Activated T-helper 9 cell treated with anti-CD3 and anti-CD28 coated beads, Interleukin-2, amount 50 U/mL, for 16 hours (primary cell): ENCODE results near the gene HIBADH.

ENCODE experiments used
- DNase-seq: peaks from one replicate; pipeline ENCODE4 v3.0.0-alpha.2; 2020; ENCODE audit warnings: low read depth

Gene HIBADH

DNA sequence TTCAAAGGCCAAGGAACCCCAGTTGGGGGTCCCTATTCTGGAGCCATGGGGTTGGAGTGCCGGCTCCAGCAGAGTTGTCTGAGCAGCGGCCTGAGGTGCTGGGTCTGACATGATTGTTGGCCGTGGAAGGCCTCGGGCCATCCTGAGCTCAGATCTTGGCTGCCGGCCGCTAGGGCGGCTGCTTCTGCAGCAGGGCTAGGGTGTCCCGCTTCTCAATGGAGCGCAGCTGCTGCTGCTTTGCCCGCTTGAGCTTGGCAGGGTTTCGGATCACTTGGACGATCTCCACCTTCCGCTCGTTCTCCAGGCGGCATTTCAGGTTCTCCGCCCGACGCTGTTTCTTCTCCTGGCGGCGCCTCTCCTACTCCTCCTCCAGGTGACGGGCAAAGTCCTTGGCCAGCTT, 171.1 kb downstream of the HIBADH start:
- DNase-seq, result no peak

- DNase-seq, result no peak
Measured at GRCh38 chr7:27487509-27487908, 175.2 kb downstream of the HIBADH start.

DNA sequence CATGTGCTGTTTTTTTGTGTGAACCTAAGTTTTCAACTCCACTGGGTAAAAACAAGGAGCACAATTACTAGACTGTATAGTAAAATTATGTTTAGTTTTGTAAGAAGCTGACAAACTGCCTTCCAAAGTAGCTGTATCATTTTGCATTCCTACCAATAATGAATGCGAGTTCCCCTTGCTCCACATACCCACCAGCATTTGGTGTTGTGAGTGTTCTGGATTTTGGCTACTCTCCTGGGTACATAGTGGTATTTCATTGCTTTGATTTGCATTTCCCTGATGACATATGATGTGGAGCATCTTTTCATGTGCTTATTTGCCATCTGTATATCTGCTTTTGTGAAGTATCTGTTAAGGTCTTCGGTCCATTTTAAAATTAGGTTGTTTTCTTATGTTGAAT, 178.2 kb downstream of the HIBADH start:
- DNase-seq, result no peak

DNA sequence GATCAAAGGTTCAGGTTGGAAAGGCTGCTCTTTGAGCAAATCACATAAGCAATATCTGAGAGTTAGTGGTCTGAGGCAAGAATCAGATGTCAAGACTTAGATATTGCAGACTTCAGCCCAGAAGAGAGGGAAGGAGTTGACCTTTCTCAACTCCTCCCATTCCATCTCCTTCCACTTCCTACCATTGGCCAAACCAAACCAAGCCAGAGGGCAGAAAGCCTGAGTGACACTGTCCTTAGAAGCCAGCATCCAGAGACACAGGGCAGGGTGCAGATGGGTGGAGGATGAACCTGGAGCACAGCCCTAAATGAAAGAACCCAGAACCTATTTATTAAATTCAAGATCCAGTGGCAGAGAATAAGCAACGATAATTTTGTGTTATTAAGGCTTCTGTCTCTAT, 180.5 kb downstream of the HIBADH start:
- DNase-seq, result no peak

DNA sequence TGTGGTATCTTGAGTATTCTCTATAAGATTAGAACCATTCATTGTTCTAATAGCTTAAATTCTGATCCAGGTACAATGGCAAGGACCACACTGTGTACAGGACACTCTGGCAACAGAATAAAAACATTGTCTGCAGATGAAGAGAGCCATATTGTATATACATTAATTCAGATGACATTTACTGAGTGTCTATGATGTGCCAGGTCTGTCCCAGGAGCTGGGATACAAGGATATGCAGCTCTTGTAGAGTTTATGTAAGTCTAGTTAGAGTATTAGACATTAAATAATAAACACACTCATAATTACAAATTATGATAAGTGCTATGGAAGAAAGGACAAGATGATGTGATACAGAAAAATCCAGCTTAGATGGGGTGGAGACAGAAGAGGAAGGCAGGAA, 184.1 kb downstream of the HIBADH start:
- DNase-seq, result no peak

DNA sequence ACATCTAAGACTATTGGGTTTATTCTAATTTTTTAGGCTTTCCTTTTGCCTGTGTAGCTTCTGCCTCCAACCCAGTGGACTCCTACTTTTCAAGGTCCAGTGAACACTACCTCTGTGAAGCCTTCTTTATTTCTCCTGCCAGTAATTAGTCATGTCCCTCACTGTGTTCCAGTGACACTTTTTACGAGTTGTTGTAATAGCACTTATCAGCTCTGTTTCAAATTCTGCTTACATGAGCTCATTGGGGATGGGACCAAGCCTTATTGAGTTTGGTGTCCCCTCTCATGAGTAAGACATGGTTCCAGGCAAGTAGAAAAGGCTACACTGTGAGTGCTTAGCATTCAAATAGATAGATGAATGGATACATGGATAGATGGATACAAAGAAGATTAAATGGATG, 184.6 kb downstream of the HIBADH start:
- DNase-seq, result no peak

DNA sequence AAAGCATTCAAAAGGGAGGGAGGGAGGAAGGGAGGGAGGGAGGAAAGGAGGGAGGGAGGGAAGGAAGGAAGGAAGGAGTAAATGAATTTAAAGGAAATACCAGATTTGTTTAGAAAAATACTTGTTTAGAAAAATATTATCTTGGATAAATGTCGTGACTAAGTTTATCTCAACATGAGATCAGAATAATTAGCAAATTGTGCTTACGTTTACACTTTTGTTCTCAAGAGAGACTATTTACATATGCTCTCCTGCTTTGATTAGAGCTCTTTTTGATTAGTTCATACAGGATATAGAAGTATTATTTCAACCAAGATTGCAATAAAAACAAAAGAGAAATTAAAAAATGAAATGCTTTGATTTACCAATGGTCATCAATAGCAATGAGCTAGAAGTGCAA, 186.2 kb downstream of the HIBADH start:
- no peak for DNase-seq
